KOPT-K1 (cell line): Measurements from ENCODE around the gene PHAX.
"Not testable (repeated sequence)": the region's sequence is repeated elsewhere in the genome, so short reads cannot be mapped to it uniquely, and the experiment has no call there.

ENCODE experiments used
- H3K27ac ChIP-seq: fragments of 200-600 bp; sonication (generic); 2 replicates; pipeline ENCODE4 v1.5.1; 2016; ENCODE audit warnings: antibody characterized with exemption, mild to moderate bottlenecking, low read depth, low read length; ENCODE audit not compliant: poor library complexity, severe bottlenecking
- H3K36me3 ChIP-seq: fragments of 200-600 bp; sonication (generic); 2 replicates; pipeline ENCODE4 v1.5.1; 2017; ENCODE audit warnings: antibody characterized with exemption, mild to moderate bottlenecking, low read length, moderate library complexity; ENCODE audit not compliant: insufficient read depth
- H3K9me3 ChIP-seq: fragments of 200-600 bp; sonication (generic); 2 replicates; pipeline ENCODE4 v1.5.1; 2017; ENCODE audit warnings: antibody characterized with exemption, low read length, mild to moderate bottlenecking; ENCODE audit not compliant: insufficient read depth, poor library complexity, severe bottlenecking

PHAX gene

DNA sequence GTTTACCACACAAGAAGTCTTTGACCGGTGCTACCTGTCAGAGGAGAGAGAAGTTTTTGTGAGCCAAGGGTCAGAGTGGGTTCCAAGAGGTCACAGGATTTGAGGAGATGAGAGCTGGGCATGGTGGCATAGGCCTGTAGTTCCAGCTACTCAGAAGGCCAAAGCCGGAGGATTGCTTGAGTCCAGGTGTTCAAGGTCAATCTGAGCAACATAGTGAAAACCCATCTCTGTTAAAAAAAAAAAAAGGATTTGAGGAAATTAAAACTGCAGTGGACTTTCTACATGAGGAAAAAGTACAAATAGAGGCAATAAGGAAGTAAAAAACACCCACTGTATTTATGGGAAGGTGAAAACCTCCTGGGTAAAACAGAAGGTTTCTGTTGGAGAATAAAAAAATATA is 63.8 kb downstream of the PHAX start:
- no peaks in the 10 kb centered on the region for H3K9me3 ChIP-seq
- H3K36me3 ChIP-seq = no peaks in the 10 kb centered on the region
- H3K27ac ChIP-seq = no peak overlapping the region

DNA sequence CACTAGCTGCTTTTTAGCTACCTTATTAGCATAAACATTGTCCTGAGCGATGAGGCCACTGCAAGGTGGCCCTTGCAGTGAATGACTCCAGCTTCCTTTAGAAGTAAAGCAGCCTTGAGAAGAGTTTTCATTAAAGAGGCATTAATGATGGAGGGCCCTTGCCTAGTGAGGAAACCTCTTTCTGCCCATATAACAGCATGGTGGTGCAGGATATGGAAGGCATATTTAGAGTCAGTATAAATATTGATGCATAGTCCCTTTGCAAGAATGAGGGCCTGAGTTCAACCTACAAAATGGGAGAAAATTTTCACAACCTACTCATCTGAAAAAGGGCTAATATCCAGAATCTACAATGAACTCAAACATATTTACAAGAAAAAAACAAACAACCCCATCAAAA is 69.4 kb downstream of the PHAX start:
- H3K9me3 ChIP-seq, H3K27ac ChIP-seq, H3K36me3 ChIP-seq: not testable (repeated sequence)

DNA sequence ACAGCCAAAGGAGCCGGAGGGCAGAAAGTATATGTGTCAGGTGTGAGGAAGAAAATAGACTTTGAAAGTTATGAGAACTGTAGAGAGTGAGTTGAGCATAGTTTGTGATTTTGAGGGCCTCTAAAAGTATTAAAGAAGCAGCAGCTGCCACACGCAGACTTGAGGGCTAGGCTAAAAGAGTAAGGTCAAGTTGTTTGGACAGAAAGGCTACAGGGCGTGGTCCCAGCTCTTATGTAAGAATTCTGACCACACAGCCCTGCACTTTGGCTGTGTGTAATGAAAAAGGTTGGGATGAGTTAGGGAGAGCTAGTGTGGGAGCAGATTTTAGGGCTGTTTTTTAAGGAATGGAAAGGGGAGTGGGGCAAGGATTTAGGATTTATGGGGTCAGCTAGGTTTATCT is 70.9 kb downstream of the PHAX start:
- H3K9me3 ChIP-seq, H3K36me3 ChIP-seq, H3K27ac ChIP-seq: not testable (repeated sequence)

DNA sequence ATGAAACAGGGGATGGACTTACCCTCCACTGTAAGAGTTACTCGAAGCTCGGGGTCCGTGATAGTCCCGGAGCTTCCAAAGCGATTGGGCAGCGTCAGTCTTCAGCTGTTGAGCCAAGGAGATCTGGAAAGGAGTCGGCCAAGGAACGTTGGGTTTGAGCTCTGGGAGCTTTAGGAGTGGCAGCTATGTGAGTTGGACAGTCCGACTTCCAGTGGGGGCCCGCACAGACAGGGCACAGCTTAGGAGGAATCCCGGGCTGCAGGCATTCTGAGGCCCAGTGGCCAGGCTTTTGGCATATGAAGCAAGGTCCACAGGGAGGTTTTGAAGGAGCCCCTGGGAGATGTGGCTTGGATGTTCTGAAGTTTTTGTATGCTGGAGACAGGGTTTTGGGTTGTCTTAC is 72.7 kb downstream of the PHAX start:
- Histone ChIP-seq H3K27ac (no peak overlapping the region), H3K9me3 (no peaks in the 10 kb centered on the region), H3K36me3 (no peaks in the 10 kb centered on the region)

DNA sequence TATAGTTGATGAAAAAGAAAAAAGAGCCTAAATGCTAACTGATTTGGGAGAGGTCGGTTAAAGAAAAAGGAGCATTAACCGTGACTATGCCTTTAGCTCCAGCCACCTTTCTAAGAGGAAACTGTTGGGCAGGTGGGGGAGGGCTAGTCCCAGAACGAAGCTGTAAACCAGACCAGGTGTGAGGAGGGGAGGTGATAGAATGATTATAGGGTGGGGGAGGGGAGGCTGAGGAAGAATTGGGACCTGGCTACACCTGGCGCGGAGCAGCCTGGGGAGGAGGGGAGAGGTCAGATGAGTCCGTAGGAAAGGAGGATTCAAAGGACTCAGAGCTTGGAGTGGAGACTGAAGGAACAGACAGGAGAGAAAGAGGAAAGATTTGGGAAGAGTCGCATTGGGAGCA is 73.4 kb downstream of the PHAX start:
- H3K27ac ChIP-seq = no peak overlapping the region
- no peaks in the 10 kb centered on the region for H3K9me3 ChIP-seq
- no peaks in the 10 kb centered on the region for H3K36me3 ChIP-seq

DNA sequence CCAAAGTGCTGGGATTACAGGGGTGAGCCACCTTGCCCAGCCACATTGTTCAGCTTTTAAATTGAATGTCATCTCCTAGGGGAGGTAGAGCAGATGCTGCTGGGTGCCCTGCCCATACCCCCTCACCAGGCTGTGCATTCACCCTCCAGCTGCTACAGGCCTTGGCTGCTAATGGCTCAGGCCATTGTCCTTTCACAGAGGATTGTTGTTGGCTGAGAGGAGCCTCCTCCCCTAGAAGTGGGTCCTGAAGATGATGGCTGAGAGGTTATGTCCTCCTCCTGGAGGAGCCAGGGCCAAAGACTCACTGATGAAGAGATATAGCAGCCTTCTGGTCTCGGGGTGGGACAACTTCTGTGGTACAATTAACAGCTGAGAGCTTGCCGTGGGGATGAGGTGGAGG is 74.6 kb downstream of the PHAX start:
- Histone ChIP-seq H3K27ac (no peak overlapping the region), H3K9me3 (no peaks in the 10 kb centered on the region), H3K36me3 (no peaks in the 10 kb centered on the region)

DNA sequence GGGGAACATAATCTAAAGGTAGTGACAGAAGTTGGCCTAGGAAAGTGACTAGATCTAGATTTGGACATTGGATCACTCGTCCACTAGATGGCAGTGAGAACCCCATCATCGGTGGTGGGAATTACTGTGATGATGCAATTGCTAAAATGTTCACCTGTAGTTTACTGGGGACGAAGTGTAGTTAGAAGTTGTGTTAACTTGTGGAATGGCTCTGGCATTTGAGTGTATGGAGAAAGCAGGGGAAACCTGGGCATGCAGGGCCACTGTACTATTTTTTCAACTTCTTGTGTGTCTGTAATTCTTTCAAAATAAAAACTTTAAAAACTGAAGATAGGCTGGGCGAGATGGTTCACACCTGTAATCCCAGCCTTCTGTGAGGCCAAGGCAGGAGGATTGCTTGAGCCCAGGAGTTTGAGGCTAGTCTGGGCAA is 75.5 kb downstream of the PHAX start:
- H3K27ac ChIP-seq = no peak overlapping the region
- H3K36me3 ChIP-seq = no peaks in the 10 kb centered on the region
- no peaks in the 10 kb centered on the region for H3K9me3 ChIP-seq
